ENCODE data around the gene TTC9.
"Not testable (repeated sequence)": the region's sequence is repeated elsewhere in the genome, so short reads cannot be mapped to it uniquely, and the experiment has no call there.

TTC9 gene

DNA sequence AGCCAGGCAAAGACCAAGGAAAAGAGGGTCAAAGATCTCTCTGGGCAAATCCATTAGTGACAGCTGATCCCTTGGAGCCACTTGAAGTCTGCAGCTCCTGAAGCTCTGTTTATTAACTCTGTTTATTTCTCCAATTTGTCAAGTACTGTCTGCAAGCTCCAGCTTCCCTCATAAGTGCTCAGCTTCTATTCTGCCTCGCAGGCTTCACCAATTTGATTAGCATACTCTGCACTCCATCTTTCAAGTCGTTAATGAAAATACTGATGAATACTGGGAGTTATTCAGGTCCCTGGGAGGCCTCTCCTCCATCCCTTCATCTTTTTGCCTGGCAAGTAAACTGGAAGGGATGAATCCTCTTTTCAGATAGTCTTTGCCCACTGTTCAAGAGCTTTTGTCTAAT lies 54.3 kb downstream of the TTC9 start:
- TF ChIP-seq, protein P1, sequence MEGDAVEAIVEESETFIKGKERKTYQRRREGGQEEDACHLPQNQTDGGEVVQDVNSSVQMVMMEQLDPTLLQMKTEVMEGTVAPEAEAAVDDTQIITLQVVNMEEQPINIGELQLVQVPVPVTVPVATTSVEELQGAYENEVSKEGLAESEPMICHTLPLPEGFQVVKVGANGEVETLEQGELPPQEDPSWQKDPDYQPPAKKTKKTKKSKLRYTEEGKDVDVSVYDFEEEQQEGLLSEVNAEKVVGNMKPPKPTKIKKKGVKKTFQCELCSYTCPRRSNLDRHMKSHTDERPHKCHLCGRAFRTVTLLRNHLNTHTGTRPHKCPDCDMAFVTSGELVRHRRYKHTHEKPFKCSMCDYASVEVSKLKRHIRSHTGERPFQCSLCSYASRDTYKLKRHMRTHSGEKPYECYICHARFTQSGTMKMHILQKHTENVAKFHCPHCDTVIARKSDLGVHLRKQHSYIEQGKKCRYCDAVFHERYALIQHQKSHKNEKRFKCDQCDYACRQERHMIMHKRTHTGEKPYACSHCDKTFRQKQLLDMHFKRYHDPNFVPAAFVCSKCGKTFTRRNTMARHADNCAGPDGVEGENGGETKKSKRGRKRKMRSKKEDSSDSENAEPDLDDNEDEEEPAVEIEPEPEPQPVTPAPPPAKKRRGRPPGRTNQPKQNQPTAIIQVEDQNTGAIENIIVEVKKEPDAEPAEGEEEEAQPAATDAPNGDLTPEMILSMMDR (IDR thresholded peaks at IDR 0.05; ENCODE audit: low read depth, low read length) = no peak
- no peak overlapping the region for H3K4me3 ChIP-seq (replicated peaks in 1 of 2; ENCODE audit: low read depth in 2 of 2, low read length in 2 of 2)
- DNase-seq (ENCODE audit: low read depth in 2 of 2) = no peak

DNA sequence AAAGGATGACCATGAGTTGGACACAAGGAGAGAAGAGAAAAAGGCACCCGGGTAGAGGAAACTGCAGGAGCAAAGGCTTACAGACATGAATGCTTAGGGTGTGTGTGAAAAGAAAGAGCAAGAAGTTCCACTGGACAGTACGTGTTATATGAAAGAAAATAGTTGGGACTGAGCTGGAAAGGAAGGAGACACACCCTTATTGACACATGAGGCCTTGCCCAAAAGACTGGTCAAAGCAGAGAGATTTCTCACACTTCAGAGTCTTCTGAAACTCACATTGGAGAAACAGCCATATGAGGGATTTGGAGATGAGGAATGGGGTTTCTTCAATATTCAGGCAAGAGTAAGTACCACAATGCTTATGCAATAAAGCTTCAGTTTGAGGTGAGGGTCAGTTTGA lies 56.0 kb downstream of the TTC9 start:
- H3K4me3 ChIP-seq (replicated peaks in 1 of 2; ENCODE audit: low read depth in 2 of 2, low read length in 2 of 2) = no peak overlapping the region
- TF ChIP-seq, protein P1 (IDR thresholded peaks at IDR 0.05; ENCODE audit: low read depth, low read length) = no peak
- no peak for DNase-seq (ENCODE audit: low read depth in 2 of 2)

DNA sequence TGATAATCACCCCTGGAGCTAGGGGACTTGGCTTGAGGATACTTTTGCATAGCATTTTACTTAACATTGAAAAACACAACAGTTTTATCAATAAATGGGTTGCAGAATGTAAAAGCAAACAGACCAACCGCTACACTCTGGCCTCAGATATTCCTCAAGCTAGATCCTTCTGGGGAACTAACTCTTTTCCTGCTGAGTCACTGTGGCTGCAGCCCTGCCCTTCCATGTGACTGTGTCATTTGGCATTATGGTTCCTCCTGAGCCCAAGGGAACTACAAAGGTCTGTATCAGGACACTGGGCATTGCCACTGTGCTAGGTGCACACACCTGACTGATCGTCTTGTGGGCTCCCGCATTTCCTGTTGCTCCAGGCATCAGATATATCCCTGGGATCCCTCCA lies 56.6 kb downstream of the TTC9 start:
- DNase-seq (ENCODE audit: low read depth in 2 of 2) = peak; percentile 22 to 25
- TF ChIP-seq, protein P1 (IDR thresholded peaks at IDR 0.05; ENCODE audit: low read depth, low read length) = no peak
- H3K4me3 ChIP-seq (replicated peaks in 1 of 2; ENCODE audit: low read depth in 2 of 2, low read length in 2 of 2) = no peak overlapping the region

DNA sequence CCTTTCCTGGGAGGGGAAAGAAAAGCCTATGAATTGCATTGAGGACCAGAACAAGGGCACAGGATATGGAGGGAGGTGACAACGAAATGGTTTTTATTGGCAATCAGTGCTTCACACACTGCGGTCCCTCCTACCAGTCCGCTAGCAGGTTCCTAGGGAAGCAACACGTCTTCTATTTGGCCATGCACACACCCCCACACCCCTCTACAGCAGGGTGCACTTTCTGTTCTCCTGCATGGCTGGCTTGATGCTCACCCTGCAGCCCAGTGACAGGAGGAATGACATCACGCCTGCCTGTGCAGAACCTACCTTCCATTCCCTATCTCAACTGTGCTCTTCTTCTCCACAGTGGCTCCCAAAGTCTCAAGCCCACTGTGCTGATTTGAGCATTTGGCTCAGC lies 57.9 kb downstream of the TTC9 start:
- no peak for DNase-seq (ENCODE audit: low read depth in 2 of 2)

DNA sequence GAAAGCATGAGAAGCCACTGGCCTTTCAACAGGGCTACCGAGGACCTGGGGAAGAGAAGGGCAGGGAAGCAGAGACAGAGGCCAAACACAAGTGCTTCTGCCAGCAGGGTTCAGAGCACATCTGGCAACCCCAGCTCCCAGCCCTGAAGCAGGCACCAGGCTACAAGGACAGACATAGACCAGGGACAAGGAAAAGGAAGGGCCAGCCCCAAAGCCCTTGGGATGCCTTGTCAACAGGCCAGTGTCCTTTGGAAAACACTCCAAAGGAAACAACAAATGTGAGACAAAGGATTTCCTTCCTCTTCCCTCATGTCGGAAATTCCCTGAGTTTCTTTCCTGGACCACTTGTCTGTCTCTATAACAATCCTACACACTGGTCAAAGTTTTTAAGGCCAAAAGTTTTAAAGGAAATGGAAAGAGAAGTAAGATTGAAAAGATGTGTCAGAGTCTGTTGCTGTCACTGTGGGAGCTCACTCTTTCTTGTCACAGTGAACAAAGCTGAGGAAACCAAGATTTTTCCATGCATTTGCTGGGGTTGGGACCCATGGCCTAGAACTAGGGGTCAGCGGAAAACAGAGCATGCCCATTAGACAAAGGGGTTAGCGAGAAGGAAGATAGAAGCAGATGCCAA lies 59.4 kb downstream of the TTC9 start:
- TF ChIP-seq, protein P1 (IDR thresholded peaks at IDR 0.05; ENCODE audit: low read depth, low read length) = no peak
- no peak for DNase-seq (ENCODE audit: low read depth in 2 of 2)
- H3K4me3 ChIP-seq (replicated peaks in 1 of 2; ENCODE audit: low read depth in 2 of 2, low read length in 2 of 2) = no peak overlapping the region

More for the DNA sequence above, 57.9 kb downstream of the TTC9 start:
- no peak overlapping the region for H3K4me3 ChIP-seq (replicated peaks in 1 of 2; ENCODE audit: low read depth in 2 of 2, low read length in 2 of 2)
- TF ChIP-seq, protein P1 (IDR thresholded peaks at IDR 0.05; ENCODE audit: low read depth, low read length) = no peak

DNA sequence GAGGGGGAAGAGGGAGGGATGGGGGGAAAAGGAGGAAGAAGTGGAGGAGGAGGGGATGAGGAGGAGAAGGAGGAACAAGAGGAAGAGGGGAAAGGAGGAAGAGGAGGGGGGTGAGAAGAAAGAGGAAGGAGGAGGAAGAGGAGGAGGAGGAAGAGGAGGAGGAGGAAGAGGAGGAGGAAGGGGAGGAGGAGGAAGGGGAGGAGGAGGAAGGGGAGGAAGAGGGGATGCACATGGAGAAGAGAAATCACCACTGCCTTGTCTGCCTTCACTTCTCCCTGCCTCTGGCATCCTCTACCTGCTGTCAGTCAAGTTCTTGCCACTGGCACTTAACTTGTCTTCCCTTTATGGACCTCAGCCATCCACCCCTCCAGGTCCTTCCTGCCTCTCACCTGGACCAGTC lies 59.9 kb downstream of the TTC9 start:
- TF ChIP-seq, protein P1 (IDR thresholded peaks at IDR 0.05; ENCODE audit: low read depth, low read length) = no peak
- no peak for DNase-seq (ENCODE audit: low read depth in 2 of 2)
- no peak overlapping the region for H3K4me3 ChIP-seq (replicated peaks in 1 of 2; ENCODE audit: low read depth in 2 of 2, low read length in 2 of 2)

DNA sequence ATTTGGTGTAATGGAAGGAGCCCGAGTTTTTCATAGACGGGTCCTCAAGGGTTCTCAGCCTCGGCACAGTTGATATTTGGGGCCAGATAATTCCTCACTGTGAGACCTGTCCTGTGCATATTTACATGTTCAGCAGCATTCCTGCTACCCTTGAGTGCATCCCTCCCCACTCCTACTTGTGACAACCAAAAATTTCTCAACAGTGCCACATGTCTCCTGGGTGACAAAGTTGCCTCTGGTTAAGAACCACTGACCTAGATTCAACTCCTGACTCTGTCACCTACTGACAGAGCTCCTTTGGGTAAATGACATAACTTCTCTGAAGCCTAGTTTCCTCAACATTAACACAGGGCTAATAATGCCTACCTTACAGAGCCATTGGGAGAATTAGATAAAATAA lies 60.4 kb downstream of the TTC9 start:
- TF ChIP-seq, protein P1 (IDR thresholded peaks at IDR 0.05; ENCODE audit: low read depth, low read length) = no peak
- DNase-seq (ENCODE audit: low read depth in 2 of 2) = no peak
- H3K4me3 ChIP-seq (replicated peaks in 1 of 2; ENCODE audit: low read depth in 2 of 2, low read length in 2 of 2) = no peak overlapping the region

DNA sequence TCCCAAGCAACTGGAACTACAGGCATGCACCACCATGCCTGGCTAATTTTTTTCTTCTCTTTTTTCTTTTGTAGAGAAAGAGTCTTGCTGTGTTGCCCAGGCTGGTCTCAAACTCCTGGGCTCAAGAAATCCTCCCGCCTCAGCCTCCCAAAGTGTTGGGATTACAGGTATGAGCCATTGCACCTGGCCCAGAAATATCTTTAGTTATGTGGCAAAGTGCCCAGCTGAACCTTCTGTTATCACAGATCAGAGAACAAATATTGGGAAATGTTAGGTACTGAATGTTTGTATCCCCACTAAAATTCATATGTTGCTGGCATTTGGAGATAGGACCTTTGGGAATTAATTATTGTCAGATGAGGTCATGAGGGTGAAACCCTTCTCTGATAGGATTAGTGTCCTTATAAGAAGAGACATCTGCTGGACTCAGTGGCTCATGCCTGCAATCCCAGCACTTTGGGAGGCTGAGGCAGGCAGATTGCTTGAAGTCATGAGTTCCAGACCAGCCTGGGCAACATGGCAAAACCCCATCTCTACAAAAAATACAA lies 62.0 kb downstream of the TTC9 start:
- not testable (repeated sequence) for DNase-seq (ENCODE audit: low read depth in 2 of 2); H3K4me3 ChIP-seq (replicated peaks in 1 of 2; ENCODE audit: low read depth in 2 of 2, low read length in 2 of 2)

All from cardiac fibroblast (primary cell).